GM10847 (cell line): Measurements from ENCODE around the gene STX1B.

Source experiments
- POLR2A ChIP-seq: IDR thresholded peaks from 2 replicates; pipeline ENCODE4 v1.6.1; 2011; ENCODE audit not compliant: insufficient read length; ENCODE audit errors: extremely low read depth

STX1B gene

DNA sequence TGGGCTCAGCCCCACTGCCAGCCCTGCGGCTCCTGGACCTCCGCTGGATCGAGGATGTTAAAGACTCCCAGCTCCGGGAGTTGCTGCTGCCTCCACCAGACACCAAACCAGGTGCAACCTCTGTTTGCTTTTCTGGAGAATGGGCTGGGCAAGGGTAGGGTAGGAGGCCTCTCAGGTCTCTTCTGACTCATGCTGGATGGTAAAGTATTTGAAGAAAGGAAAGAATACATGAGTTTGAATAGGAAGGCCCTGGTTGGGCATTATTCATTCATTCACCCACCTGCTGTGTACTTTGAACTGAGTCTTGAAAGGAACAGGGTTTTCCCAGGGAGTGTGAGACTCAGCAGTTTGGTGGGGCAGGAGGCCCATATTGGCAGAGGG is 68.0 kb downstream of the STX1B start:
- TF ChIP-seq POLR2A: no peak

GRCh38 chr16:30941600-30942425 is 68.6 kb downstream of the STX1B start:
- no peak for TF ChIP-seq POLR2A
